H9 (cell line): ENCODE measurements around the gene KRT13. TPM values are rescaled to one million over a fixed set of nuclear protein-coding genes. Genes with fewer than 3 reads are reported as not detected.
A peak's percentile ranks its signal among the peaks of the same experiment; 100 is the strongest.

Source experiments
- DNase-seq: peaks from one replicate; pipeline ENCODE4 v3.0.0-alpha.2; 2017
- H2AFZ ChIP-seq: one replicate; pipeline ENCODE4 v1.6.1; 2013; ENCODE audit warnings: mild to moderate bottlenecking, low read length, control low read depth, moderate library complexity
- H2AK5ac ChIP-seq: 2 replicates; pipeline ENCODE4 v1.6.1; 2013; ENCODE audit warnings: low read length, control low read depth, mixed read lengths; ENCODE audit not compliant: insufficient read length
- H2BK120ac ChIP-seq: one replicate; pipeline ENCODE4 v1.6.1; 2013; ENCODE audit warnings: low read depth, mild to moderate bottlenecking, low read length, control low read depth, inconsistent platforms; ENCODE audit not compliant: poor library complexity, severe bottlenecking
- H2BK12ac ChIP-seq: 2 replicates; pipeline ENCODE4 v1.6.1; 2013; ENCODE audit warnings: low read length, control low read depth, mixed read lengths, low read depth; ENCODE audit not compliant: insufficient read length
- H2BK15ac ChIP-seq: 2 replicates; pipeline ENCODE4 v1.6.1; 2013; ENCODE audit warnings: low read depth, low read length, control low read depth
- H2BK20ac ChIP-seq: one replicate; pipeline ENCODE4 v1.6.1; 2013; ENCODE audit warnings: low read depth, mild to moderate bottlenecking, low read length, control low read depth, inconsistent platforms; ENCODE audit not compliant: poor library complexity, severe bottlenecking
- H2BK5ac ChIP-seq: 2 replicates; pipeline ENCODE4 v1.6.1; 2013; ENCODE audit warnings: low read length, control low read depth, mixed read lengths; ENCODE audit not compliant: insufficient read length
- H3K14ac ChIP-seq: 2 replicates; pipeline ENCODE4 v1.6.1; 2013; ENCODE audit warnings: low read length, control low read depth; ENCODE audit not compliant: insufficient read depth
- H3K18ac ChIP-seq: 2 replicates; pipeline ENCODE4 v1.6.1; 2013; ENCODE audit warnings: low read depth, mild to moderate bottlenecking, mixed read lengths, low read length, control low read depth; ENCODE audit not compliant: insufficient read length
- H3K23ac ChIP-seq: 2 replicates; pipeline ENCODE4 v1.6.1; 2013; ENCODE audit warnings: low read length, control low read depth, mixed read lengths, low read depth; ENCODE audit not compliant: insufficient read length
- H3K23me2 ChIP-seq: 2 replicates; pipeline ENCODE4 v1.6.1; 2013; ENCODE audit warnings: low read depth, mild to moderate bottlenecking, mixed read lengths, low read length, control low read depth; ENCODE audit not compliant: insufficient read length, poor library complexity, severe bottlenecking
- H3K27ac ChIP-seq: 2 replicates; pipeline ENCODE4 v1.5.1; 2013; ENCODE audit warnings: low read length, control low read depth, mixed read lengths, low read depth; ENCODE audit not compliant: insufficient read length
- H3K27me3 ChIP-seq: 2 replicates; pipeline ENCODE4 v1.6.1; 2013; ENCODE audit warnings: low read length, control low read depth, inconsistent platforms; ENCODE audit not compliant: insufficient read depth
- H3K4ac ChIP-seq: 2 replicates; pipeline ENCODE4 v1.6.1; 2013; ENCODE audit warnings: low read depth, mild to moderate bottlenecking, control low read depth, inconsistent platforms, low read length, moderate library complexity
- H3K4me1 ChIP-seq: 2 replicates; pipeline ENCODE4 v1.6.1; 2013; ENCODE audit warnings: low read length, control low read depth, inconsistent platforms; ENCODE audit not compliant: insufficient read depth
- H3K4me2 ChIP-seq: 2 replicates; pipeline ENCODE4 v1.6.1; 2013; ENCODE audit warnings: low read length, control low read depth, mixed read lengths; ENCODE audit not compliant: insufficient read length, insufficient read depth
- H3K56ac ChIP-seq: 2 replicates; pipeline ENCODE4 v1.6.1; 2013; ENCODE audit warnings: low read depth, mild to moderate bottlenecking, mixed read lengths, low read length, control low read depth; ENCODE audit not compliant: insufficient read length
- H3K79me1 ChIP-seq: 2 replicates; pipeline ENCODE4 v1.6.1; 2013; ENCODE audit warnings: low read depth, mild to moderate bottlenecking, moderate library complexity, low read length, control low read depth, inconsistent platforms; ENCODE audit not compliant: insufficient read depth, poor library complexity, severe bottlenecking
- H3K79me2 ChIP-seq: 2 replicates; pipeline ENCODE4 v1.6.1; 2013; ENCODE audit warnings: low read length, control low read depth, inconsistent platforms; ENCODE audit not compliant: insufficient read depth
- H3K9ac ChIP-seq: 2 replicates; pipeline ENCODE4 v1.6.1; 2013; ENCODE audit warnings: low read length, control low read depth, mixed read lengths; ENCODE audit not compliant: insufficient read length; ENCODE audit errors: extremely low read depth
- H3K9me3 ChIP-seq: one replicate; pipeline ENCODE4 v1.6.1; 2013; ENCODE audit warnings: low read depth, low read length, inconsistent platforms; ENCODE audit not compliant: control insufficient read depth
- H3T11ph ChIP-seq: one replicate; pipeline ENCODE4 v1.6.1; 2013; ENCODE audit warnings: mild to moderate bottlenecking, low read length, control low read depth, inconsistent platforms
- H4K20me1 ChIP-seq: one replicate; pipeline ENCODE4 v1.6.1; 2013; ENCODE audit not compliant: control insufficient read depth, insufficient read length, insufficient read depth
- H4K5ac ChIP-seq: 2 replicates; pipeline ENCODE4 v1.6.1; 2013; ENCODE audit warnings: low read depth, mild to moderate bottlenecking, mixed read lengths, low read length, control low read depth; ENCODE audit not compliant: insufficient read length
- H4K8ac ChIP-seq: replicated peaks from 2 replicates; pipeline ENCODE4 v1.6.1; 2013; ENCODE audit warnings: low read length, control low read depth, mixed read lengths, low read depth; ENCODE audit not compliant: insufficient read length
- H4K91ac ChIP-seq: 2 replicates; pipeline ENCODE4 v1.6.1; 2013; ENCODE audit warnings: low read depth, mild to moderate bottlenecking, moderate library complexity, mixed read lengths, low read length, control low read depth; ENCODE audit not compliant: insufficient read length
- H3K27ac Mint-ChIP-seq, 3 experiments: 2 replicates in 2 of 3; 3 replicates in 1 of 3; pipeline ENCODE4 v1.8.0; 2020 to 2021; ENCODE audit warnings: mixed read lengths in 3 of 3, mild to moderate bottlenecking in 1 of 3, moderate library complexity in 1 of 3
- H3K27me3 Mint-ChIP-seq: 2 replicates; pipeline ENCODE4 v1.8.0; 2021; ENCODE audit warnings: low read depth, mild to moderate bottlenecking, moderate library complexity, mixed read lengths
- H3K36me3 Mint-ChIP-seq, 3 experiments: 2 replicates in 2 of 3; 3 replicates in 1 of 3; pipeline ENCODE4 v1.8.0; 2020 to 2021; ENCODE audit warnings: low read depth in 3 of 3, mixed read lengths in 3 of 3; ENCODE audit not compliant: insufficient read depth in 1 of 3
- H3K4me1 Mint-ChIP-seq, 2 experiments: 2 replicates each; pipeline ENCODE4 v1.8.0; 2020; ENCODE audit warnings: mixed read lengths in 2 of 2
- H3K4me3 Mint-ChIP-seq, 2 experiments: 2 replicates in 1 of 2; 3 replicates in 1 of 2; pipeline ENCODE4 v1.8.0; 2020 to 2021; ENCODE audit warnings: mild to moderate bottlenecking in 2 of 2, mixed read lengths in 2 of 2, moderate library complexity in 1 of 2
- H3K9me3 Mint-ChIP-seq, 2 experiments: 2 replicates in 1 of 2; 3 replicates in 1 of 2; pipeline ENCODE4 v1.8.0; 2020; ENCODE audit warnings: mild to moderate bottlenecking in 2 of 2, mixed read lengths in 2 of 2, moderate library complexity in 1 of 2
- CTCF ChIP-seq: fragments of 200-600 bp; sonication (generic); conservative IDR thresholded peaks from 3 replicates; pipeline ENCODE4 v1.8.0; 2021; ENCODE audit warnings: antibody characterized with exemption, mild to moderate bottlenecking
- WGBS: extraction: QIAGEN DNeasy Blood & Tissue Kit; methylation state at CpG from one replicate; pipeline ENCODE4 v1.1.7; 2013; ENCODE audit warnings: missing lambda C conversion rate, low lambda C conversion rate, mixed read lengths; ENCODE audit not compliant: insufficient read length; ENCODE audit errors: extremely low coverage; 5-methylcytosine and 5-hydroxymethylcytosine counted together
- total RNA-seq: library from RNA; stranded (reverse); gene quantifications from 2 replicates; pipeline ENCODE4 v1.2.1, GENCODE V29; 2021

Gene KRT13
- total RNA-seq, 1 experiment from 2014 or later = not detected

GRCh38 chr17:41546819-41547218 is 41.4 kb upstream of the KRT13 start:
- TF ChIP-seq CTCF = no peak
- Histone ChIP-seq H2BK5ac (no peak overlapping the region), H3K27ac (no peak overlapping the region), H3K9me3 (no peaks in the 10 kb centered on the region), H3K14ac (no peak overlapping the region), H3K23ac (no peak overlapping the region), H3K4me1 (no peaks in the 10 kb centered on the region), H3K27me3 (no peaks in the 10 kb centered on the region), H3K79me1 (no peaks in the 10 kb centered on the region), H3K79me2 (no peaks in the 10 kb centered on the region), H3T11ph (no peak overlapping the region), H3K4ac (no peak overlapping the region), H2BK15ac (0 out of 2 replicates have a peak overlapping the region, but pooled peaks have one; percentile 27), H3K9ac (no peak overlapping the region), H4K8ac (no peak overlapping the region), H2AFZ (no peak overlapping the region), H3K56ac (no peak overlapping the region), H2AK5ac (no peak overlapping the region), H2BK20ac (no peak overlapping the region), H2BK12ac (no peak overlapping the region), H4K20me1 (no peaks in the 10 kb centered on the region), H3K18ac (no peak overlapping the region), H2BK120ac (no peak overlapping the region), H4K91ac (no peak overlapping the region), H4K5ac (no peak overlapping the region), H3K23me2 (no peaks in the 10 kb centered on the region), H3K4me2 (no peak overlapping the region)
- Mint-ChIP-seq H3K27ac (no peak overlapping the region), H3K36me3 (peaks cover 0 to 13% (median 1%) of the 10 kb centered on the region in 3 experiments; a peak in 4 of 7 replicates), H3K9me3 (peaks cover 3 to 13% of the 10 kb centered on the region in 2 experiments; a peak in 4 of 5 replicates), H3K4me1 (peaks cover 29 to 41% of the 10 kb centered on the region in 2 experiments), H3K4me3 (no peak overlapping the region), H3K27me3 (peaks cover 17% of the 10 kb centered on the region)
- no peak for DNase-seq
- no CpG with 5 or more reads among the region's 3 CpGs for WGBS
